ENCODE data around the gene TBX15.

GRCh38 chr1:118940957-118941356 is 47.2 kb downstream of the TBX15 start:
- TF ChIP-seq CTCF (conservative IDR thresholded peaks at IDR 0.05; ENCODE audit: low read depth in 2 of 2) (no peak), POLR2AphosphoS5 (IDR thresholded peaks at IDR 0.05; ENCODE audit: low read depth) (no peak), CREB1 (CRISPR knock-in tag; IDR thresholded peaks at IDR 0.05; ENCODE audit: low read depth) (no peak)
- TF ChIP-seq, protein P1, sequence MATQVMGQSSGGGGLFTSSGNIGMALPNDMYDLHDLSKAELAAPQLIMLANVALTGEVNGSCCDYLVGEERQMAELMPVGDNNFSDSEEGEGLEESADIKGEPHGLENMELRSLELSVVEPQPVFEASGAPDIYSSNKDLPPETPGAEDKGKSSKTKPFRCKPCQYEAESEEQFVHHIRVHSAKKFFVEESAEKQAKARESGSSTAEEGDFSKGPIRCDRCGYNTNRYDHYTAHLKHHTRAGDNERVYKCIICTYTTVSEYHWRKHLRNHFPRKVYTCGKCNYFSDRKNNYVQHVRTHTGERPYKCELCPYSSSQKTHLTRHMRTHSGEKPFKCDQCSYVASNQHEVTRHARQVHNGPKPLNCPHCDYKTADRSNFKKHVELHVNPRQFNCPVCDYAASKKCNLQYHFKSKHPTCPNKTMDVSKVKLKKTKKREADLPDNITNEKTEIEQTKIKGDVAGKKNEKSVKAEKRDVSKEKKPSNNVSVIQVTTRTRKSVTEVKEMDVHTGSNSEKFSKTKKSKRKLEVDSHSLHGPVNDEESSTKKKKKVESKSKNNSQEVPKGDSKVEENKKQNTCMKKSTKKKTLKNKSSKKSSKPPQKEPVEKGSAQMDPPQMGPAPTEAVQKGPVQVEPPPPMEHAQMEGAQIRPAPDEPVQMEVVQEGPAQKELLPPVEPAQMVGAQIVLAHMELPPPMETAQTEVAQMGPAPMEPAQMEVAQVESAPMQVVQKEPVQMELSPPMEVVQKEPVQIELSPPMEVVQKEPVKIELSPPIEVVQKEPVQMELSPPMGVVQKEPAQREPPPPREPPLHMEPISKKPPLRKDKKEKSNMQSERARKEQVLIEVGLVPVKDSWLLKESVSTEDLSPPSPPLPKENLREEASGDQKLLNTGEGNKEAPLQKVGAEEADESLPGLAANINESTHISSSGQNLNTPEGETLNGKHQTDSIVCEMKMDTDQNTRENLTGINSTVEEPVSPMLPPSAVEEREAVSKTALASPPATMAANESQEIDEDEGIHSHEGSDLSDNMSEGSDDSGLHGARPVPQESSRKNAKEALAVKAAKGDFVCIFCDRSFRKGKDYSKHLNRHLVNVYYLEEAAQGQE (IDR thresholded peaks at IDR 0.05; ENCODE audit: unreplicated experiment), result no peak

Data from GM23338 (cell line).